Measurements from ENCODE around the gene TEX26. TPM values are rescaled to one million over a fixed set of nuclear protein-coding genes. Genes with fewer than 3 reads are reported as not detected.

TEX26 gene
- total and polyA plus RNA-seq, 9 of the 15 experiments (the other 6 are each of a cell fraction or from before 2014, with no cell fraction given) = not detected

DNA sequence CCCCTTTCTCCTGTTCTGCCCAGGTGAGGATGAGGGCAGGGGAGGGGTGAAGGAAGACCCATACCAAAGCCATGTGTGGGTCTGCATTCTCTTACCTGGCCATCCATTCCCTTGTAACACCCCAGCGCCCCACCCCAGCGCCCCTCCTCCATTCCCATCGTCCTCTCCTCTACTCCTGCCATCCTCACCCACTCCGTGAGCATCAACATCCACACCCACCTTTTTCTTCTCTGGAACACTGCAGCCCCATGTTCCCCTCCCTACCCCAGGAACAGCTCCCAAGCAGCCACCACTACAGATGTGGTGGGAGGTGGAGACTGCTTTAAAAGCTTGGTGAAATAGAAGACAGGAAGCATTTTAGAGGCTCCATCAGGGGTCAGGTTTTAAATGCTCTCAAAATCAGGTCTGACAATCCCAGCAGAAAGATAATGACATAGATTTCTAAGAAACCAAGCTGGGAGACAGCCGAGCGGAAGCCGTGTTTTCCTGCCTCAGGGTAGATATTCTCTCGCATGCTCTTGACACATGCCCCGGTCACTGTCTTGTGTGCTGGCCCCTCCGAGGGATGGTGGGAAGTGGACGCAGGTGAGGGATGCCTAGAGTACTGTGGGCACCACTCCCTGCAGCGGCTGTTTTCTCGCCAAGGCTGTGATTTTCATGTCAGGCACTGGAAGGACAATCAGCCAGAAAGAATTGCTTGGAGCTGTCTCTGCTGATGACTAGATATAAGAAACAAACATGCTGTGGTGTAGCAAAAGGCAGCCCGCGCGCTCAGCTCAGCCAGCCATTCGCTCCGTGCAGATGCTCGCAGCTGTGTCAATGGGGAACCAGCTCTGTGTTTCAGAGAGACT, 16.5 kb upstream of the TEX26 start (continued):
- TF ChIP-seq, protein P1, sequence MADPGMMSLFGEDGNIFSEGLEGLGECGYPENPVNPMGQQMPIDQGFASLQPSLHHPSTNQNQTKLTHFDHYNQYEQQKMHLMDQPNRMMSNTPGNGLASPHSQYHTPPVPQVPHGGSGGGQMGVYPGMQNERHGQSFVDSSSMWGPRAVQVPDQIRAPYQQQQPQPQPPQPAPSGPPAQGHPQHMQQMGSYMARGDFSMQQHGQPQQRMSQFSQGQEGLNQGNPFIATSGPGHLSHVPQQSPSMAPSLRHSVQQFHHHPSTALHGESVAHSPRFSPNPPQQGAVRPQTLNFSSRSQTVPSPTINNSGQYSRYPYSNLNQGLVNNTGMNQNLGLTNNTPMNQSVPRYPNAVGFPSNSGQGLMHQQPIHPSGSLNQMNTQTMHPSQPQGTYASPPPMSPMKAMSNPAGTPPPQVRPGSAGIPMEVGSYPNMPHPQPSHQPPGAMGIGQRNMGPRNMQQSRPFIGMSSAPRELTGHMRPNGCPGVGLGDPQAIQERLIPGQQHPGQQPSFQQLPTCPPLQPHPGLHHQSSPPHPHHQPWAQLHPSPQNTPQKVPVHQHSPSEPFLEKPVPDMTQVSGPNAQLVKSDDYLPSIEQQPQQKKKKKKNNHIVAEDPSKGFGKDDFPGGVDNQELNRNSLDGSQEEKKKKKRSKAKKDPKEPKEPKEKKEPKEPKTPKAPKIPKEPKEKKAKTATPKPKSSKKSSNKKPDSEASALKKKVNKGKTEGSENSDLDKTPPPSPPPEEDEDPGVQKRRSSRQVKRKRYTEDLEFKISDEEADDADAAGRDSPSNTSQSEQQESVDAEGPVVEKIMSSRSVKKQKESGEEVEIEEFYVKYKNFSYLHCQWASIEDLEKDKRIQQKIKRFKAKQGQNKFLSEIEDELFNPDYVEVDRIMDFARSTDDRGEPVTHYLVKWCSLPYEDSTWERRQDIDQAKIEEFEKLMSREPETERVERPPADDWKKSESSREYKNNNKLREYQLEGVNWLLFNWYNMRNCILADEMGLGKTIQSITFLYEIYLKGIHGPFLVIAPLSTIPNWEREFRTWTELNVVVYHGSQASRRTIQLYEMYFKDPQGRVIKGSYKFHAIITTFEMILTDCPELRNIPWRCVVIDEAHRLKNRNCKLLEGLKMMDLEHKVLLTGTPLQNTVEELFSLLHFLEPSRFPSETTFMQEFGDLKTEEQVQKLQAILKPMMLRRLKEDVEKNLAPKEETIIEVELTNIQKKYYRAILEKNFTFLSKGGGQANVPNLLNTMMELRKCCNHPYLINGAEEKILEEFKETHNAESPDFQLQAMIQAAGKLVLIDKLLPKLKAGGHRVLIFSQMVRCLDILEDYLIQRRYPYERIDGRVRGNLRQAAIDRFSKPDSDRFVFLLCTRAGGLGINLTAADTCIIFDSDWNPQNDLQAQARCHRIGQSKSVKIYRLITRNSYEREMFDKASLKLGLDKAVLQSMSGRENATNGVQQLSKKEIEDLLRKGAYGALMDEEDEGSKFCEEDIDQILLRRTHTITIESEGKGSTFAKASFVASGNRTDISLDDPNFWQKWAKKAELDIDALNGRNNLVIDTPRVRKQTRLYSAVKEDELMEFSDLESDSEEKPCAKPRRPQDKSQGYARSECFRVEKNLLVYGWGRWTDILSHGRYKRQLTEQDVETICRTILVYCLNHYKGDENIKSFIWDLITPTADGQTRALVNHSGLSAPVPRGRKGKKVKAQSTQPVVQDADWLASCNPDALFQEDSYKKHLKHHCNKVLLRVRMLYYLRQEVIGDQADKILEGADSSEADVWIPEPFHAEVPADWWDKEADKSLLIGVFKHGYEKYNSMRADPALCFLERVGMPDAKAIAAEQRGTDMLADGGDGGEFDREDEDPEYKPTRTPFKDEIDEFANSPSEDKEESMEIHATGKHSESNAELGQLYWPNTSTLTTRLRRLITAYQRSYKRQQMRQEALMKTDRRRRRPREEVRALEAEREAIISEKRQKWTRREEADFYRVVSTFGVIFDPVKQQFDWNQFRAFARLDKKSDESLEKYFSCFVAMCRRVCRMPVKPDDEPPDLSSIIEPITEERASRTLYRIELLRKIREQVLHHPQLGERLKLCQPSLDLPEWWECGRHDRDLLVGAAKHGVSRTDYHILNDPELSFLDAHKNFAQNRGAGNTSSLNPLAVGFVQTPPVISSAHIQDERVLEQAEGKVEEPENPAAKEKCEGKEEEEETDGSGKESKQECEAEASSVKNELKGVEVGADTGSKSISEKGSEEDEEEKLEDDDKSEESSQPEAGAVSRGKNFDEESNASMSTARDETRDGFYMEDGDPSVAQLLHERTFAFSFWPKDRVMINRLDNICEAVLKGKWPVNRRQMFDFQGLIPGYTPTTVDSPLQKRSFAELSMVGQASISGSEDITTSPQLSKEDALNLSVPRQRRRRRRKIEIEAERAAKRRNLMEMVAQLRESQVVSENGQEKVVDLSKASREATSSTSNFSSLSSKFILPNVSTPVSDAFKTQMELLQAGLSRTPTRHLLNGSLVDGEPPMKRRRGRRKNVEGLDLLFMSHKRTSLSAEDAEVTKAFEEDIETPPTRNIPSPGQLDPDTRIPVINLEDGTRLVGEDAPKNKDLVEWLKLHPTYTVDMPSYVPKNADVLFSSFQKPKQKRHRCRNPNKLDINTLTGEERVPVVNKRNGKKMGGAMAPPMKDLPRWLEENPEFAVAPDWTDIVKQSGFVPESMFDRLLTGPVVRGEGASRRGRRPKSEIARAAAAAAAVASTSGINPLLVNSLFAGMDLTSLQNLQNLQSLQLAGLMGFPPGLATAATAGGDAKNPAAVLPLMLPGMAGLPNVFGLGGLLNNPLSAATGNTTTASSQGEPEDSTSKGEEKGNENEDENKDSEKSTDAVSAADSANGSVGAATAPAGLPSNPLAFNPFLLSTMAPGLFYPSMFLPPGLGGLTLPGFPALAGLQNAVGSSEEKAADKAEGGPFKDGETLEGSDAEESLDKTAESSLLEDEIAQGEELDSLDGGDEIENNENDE (IDR thresholded peaks at IDR 0.05; ENCODE audit: low read depth, low read length) = no peak
- TF ChIP-seq MYNN (IDR thresholded peaks at IDR 0.05) (no peak), MYNN (CRISPR knock-in tag; IDR thresholded peaks at IDR 0.05) (no peak), SIX5 (IDR thresholded peaks at IDR 0.05; ENCODE audit: borderline replicate concordance in 1 of 2, insufficient read depth in 1 of 2, low read depth in 1 of 2, low read length in 2 of 2) (no peak), HOXB6 (CRISPR knock-in tag; IDR thresholded peaks at IDR 0.05; ENCODE audit: borderline replicate concordance) (no peak), RBM14 (IDR thresholded peaks at IDR 0.05; ENCODE audit: borderline replicate concordance, insufficient read depth, low read depth, low read length) (no peak), ZBED1 (IDR thresholded peaks at IDR 0.05) (no peak), STAT5B (CRISPR knock-in tag; IDR thresholded peaks at IDR 0.05) (no peak), HEY1 (CRISPR knock-in tag; IDR thresholded peaks at IDR 0.05; ENCODE audit: borderline replicate concordance) (no peak), YBX1 (IDR thresholded peaks at IDR 0.05) (no peak), ZNF445 (CRISPR knock-in tag; IDR thresholded peaks at IDR 0.05; ENCODE audit: low read depth) (no peak)
- TF ChIP-seq, protein P2, sequence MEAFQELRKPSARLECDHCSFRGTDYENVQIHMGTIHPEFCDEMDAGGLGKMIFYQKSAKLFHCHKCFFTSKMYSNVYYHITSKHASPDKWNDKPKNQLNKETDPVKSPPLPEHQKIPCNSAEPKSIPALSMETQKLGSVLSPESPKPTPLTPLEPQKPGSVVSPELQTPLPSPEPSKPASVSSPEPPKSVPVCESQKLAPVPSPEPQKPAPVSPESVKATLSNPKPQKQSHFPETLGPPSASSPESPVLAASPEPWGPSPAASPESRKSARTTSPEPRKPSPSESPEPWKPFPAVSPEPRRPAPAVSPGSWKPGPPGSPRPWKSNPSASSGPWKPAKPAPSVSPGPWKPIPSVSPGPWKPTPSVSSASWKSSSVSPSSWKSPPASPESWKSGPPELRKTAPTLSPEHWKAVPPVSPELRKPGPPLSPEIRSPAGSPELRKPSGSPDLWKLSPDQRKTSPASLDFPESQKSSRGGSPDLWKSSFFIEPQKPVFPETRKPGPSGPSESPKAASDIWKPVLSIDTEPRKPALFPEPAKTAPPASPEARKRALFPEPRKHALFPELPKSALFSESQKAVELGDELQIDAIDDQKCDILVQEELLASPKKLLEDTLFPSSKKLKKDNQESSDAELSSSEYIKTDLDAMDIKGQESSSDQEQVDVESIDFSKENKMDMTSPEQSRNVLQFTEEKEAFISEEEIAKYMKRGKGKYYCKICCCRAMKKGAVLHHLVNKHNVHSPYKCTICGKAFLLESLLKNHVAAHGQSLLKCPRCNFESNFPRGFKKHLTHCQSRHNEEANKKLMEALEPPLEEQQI (IDR thresholded peaks at IDR 0.05) = no peak

Measured in K562 (cell line).